GM12878 (cell line): ENCODE measurements around the gene C1orf87. TPM values are rescaled to one million over a fixed set of nuclear protein-coding genes. Genes with fewer than 3 reads are reported as not detected.

ENCODE experiments used
- ATAC-seq: fragments of 200-7000 bp; cut with Tn5 transposase; 3 replicates; pipeline ENCODE4 v1.9.1; 2020; ENCODE audit warnings: mild to moderate bottlenecking, moderate library complexity
- BruUV-seq: library from RNA; stranded (reverse); fragments of 400-500 nt; replicated peaks from 2 replicates; lab custom pipeline; 2021; lab: Mats Ljungman, UMichigan
- CTCF ChIA-PET: fragments of 300-600 bp; sonication (Branson Sonifier 250); formaldehyde crosslinking; extraction: SDS; loops from one replicate; lab custom pipeline; 2021; ENCODE audit warnings: inconsistent platforms; lab: Yijun Ruan, JAX
- POLR2A ChIA-PET: fragments of 350-600 bp; formaldehyde crosslinking; extraction: SDS; loops from one replicate; lab custom pipeline; 2021; ENCODE audit warnings: inconsistent platforms; lab: Charles Lee
- RAD21 ChIA-PET: fragments of 300-600 bp; sonication (Branson Sonifier 250); formaldehyde crosslinking; loops from one replicate; lab custom pipeline; 2023; ENCODE audit warnings: antibody characterized with exemption; ENCODE audit not compliant: unreplicated experiment; lab: Charles Lee
- SMC1A ChIA-PET: fragments of 300-600 bp; sonication (Branson Sonifier 250); formaldehyde crosslinking; loops from one replicate; lab custom pipeline; 2023; ENCODE audit not compliant: unreplicated experiment, uncharacterized antibody; lab: Charles Lee
- DNase-seq: peaks from one replicate; pipeline ENCODE4 v3.0.0-alpha.2; 2011; ENCODE audit warnings: low read depth, low spot score
- FAIRE-seq: peaks from 3 replicates; lab custom pipeline; 2011; peaks lifted over from hg19 to GRCh38; lab: Jason Lieb, UNC
- H2AFZ ChIP-seq: 2 replicates; pipeline ENCODE4 v1.6.0; 2011; ENCODE audit warnings: low read depth, low read length, control low read depth; ENCODE audit not compliant: control insufficient read depth
- H3K27ac ChIP-seq: 2 replicates; pipeline ENCODE4 v1.5.1; 2011; ENCODE audit warnings: control low read depth; ENCODE audit not compliant: control insufficient read depth, insufficient read depth
- H3K27me3 ChIP-seq, 2 experiments: replicated peaks in 1 of 2; 2 replicates each; pipeline versions ENCODE4 v1.6.0 to v1.6.1; 2011; ENCODE audit warnings: low read length in 1 of 2; ENCODE audit not compliant: control insufficient read depth in 2 of 2, insufficient read depth in 2 of 2
- H3K36me3 ChIP-seq, 2 experiments: 2 replicates each; pipeline ENCODE4 v1.5.1; 2011; ENCODE audit warnings: low read length in 1 of 2; ENCODE audit not compliant: control insufficient read depth in 2 of 2, insufficient read depth in 2 of 2
- H3K4me1 ChIP-seq: 2 replicates; pipeline ENCODE4 v1.6.1; 2011; ENCODE audit warnings: mild to moderate bottlenecking, low read length, moderate library complexity, mixed read lengths; ENCODE audit not compliant: control insufficient read depth, insufficient read depth
- H3K4me2 ChIP-seq: 2 replicates; pipeline ENCODE4 v1.6.0; 2011; ENCODE audit warnings: control low read depth; ENCODE audit not compliant: control insufficient read depth, insufficient read depth
- H3K4me3 ChIP-seq: fragments of 200-600 bp; sonication (generic); 2 replicates; pipeline ENCODE4 v1.5.1; 2016
- H3K79me2 ChIP-seq: 2 replicates; pipeline ENCODE4 v1.6.0; 2011; ENCODE audit warnings: low read length; ENCODE audit not compliant: control insufficient read depth, insufficient read depth
- H3K9ac ChIP-seq: 2 replicates; pipeline ENCODE4 v1.8.0; 2011; ENCODE audit warnings: low read length, control low read depth, mixed read lengths; ENCODE audit not compliant: control insufficient read depth, insufficient read depth
- H3K9me3 ChIP-seq: replicated peaks from 3 replicates; pipeline ENCODE4 v1.5.1; 2011; ENCODE audit warnings: mild to moderate bottlenecking, low read length; ENCODE audit not compliant: control insufficient read depth, insufficient read depth
- H4K20me1 ChIP-seq: 2 replicates; pipeline ENCODE4 v1.6.0; 2011; ENCODE audit not compliant: control insufficient read depth, insufficient read depth
- BHLHE40 ChIP-seq, 2 experiments: fragments of 450-650 bp in 1 of 2; IDR thresholded peaks; 2 replicates each; pipeline ENCODE4 v1.6.1; 2011 to 2017; ENCODE audit warnings: low read depth in 2 of 2, borderline replicate concordance in 1 of 2, improper control_type of control experiment in 1 of 2, low read length in 1 of 2, mild to moderate bottlenecking in 1 of 2
- IRF4 ChIP-seq: IDR thresholded peaks from 2 replicates; pipeline ENCODE4 v1.6.1; 2011; ENCODE audit warnings: low read depth, low read length
- POLR2AphosphoS2 ChIP-seq: IDR thresholded peaks from 2 replicates; pipeline ENCODE4 v1.6.1; 2011; ENCODE audit warnings: low read depth, mild to moderate bottlenecking, low read length, improper control_type of control experiment, moderate library complexity
- YBX1 ChIP-seq: fragments of 450-650 bp; IDR thresholded peaks from 2 replicates; pipeline ENCODE4 v1.6.1; 2016; ENCODE audit warnings: antibody characterized with exemption
- ZNF207 ChIP-seq: fragments of 450-650 bp; IDR thresholded peaks from 2 replicates; pipeline ENCODE4 v1.6.1; 2014; ENCODE audit warnings: antibody characterized with exemption, mild to moderate bottlenecking, borderline replicate concordance
- WGBS: methylation state at CpG from one replicate; pipeline ENCODE4 v1.1.6; 2016; ENCODE audit warnings: low lambda C conversion rate; ENCODE audit not compliant: insufficient replicate concordance, insufficient coverage; ENCODE audit errors: missing lambda C conversion rate; 5-methylcytosine and 5-hydroxymethylcytosine counted together
- in situ Hi-C: fragments of 300-500 bp; cut with MboI; formaldehyde crosslinking; loops from 9 replicates; pipeline ENCODE4 v1.14.3; 2018; ENCODE audit warnings: mixed read lengths
- intact Hi-C: fragments of 100-400 bp; cut with micrococcal nuclease; formaldehyde crosslinking; loops from one replicate; pipeline ENCODE4 v1.14.2; 2022; ENCODE audit not compliant: unreplicated experiment
- polyA plus RNA-seq, 11 experiments: library from polyadenylated mRNA; depleted of rRNA in 4 of 11; unstranded in 6 of 11; stranded (reverse) in 5 of 11; fragments of >200 nt; fragmentation: Nextera tagmentation in 4 of 11; fragmentation: Illumina TruSeq in 1 of 11; extraction: Ambion mirVana in 4 of 11; extraction: Trizol in 1 of 11; gene quantifications; 1 replicate in 1 of 11; 2 replicates in 10 of 11; pipeline versions ENCODE4 v1.2.1 to v1.2.3, GENCODE V29; 2011 to 2016; ENCODE audit warnings: inconsistent platforms in 2 of 11, missing spikeins in 2 of 11, low read depth in 1 of 11
- total RNA-seq, 4 experiments: library from RNA; depleted of rRNA in 3 of 4; stranded (reverse); fragments of >200 nt in 3 of 4; fragmentation: Illumina TruSeq in 1 of 4; extraction: Trizol in 1 of 4; gene quantifications; 2 replicates each; pipeline versions ENCODE4 v1.2.1 to v1.2.3, GENCODE V29; 2013 to 2021

The C1orf87 gene
- total and polyA plus RNA-seq, 10 of the 15 experiments (the other 5 are each of a cell fraction or from before 2014, with no cell fraction given): not detected

DNA sequence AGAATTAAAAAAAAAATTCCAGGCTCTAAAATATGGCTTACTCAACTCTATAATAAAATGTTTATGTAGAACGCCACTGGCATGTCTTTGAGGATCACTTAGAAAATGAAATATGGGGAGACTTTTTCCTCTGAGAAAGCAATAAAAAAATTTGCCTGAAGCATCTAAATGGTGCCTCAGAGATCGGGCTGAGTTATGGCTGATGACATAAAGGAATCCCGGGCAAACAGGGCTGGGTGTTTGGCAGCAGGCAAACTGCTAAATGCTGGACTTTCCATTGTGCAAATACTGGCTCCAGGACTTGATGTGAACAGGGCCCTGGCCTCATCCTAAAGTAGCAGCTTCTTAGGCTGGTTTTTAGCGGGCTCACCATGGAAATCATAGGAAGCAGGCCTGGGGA lies 44.5 kb upstream of the C1orf87 start:
- no peaks in the 10 kb centered on the region for H3K4me1 ChIP-seq
- in situ Hi-C loops: no loop called here
- FAIRE-seq: no peak
- H3K4me3 ChIP-seq: no peak overlapping the region
- no peaks in the 10 kb centered on the region for H3K79me2 ChIP-seq
- no peaks in the 10 kb centered on the region for H3K36me3 ChIP-seq
- no peak for DNase-seq
- ChIA-PET POLR2A (no interaction called here), RAD21 (no interaction called here), SMC1A (no interaction called here), CTCF (no interaction called here)
- H3K4me2 ChIP-seq: no peak overlapping the region
- no peak for TF ChIP-seq POLR2AphosphoS2
- H3K9me3 ChIP-seq: no peaks in the 10 kb centered on the region
- no peaks in the 10 kb centered on the region for H4K20me1 ChIP-seq
- no peak for ATAC-seq
- no peaks in the 10 kb centered on the region for H3K27me3 ChIP-seq
- H3K9ac ChIP-seq: no peak overlapping the region
- intact Hi-C loops: no loop called here
- no peak overlapping the region for H3K27ac ChIP-seq
- H2AFZ ChIP-seq: no peak overlapping the region
- WGBS: 4% methylated on average over 4 of the region's 4 CpGs
- no TSS peak for BruUV-seq

DNA sequence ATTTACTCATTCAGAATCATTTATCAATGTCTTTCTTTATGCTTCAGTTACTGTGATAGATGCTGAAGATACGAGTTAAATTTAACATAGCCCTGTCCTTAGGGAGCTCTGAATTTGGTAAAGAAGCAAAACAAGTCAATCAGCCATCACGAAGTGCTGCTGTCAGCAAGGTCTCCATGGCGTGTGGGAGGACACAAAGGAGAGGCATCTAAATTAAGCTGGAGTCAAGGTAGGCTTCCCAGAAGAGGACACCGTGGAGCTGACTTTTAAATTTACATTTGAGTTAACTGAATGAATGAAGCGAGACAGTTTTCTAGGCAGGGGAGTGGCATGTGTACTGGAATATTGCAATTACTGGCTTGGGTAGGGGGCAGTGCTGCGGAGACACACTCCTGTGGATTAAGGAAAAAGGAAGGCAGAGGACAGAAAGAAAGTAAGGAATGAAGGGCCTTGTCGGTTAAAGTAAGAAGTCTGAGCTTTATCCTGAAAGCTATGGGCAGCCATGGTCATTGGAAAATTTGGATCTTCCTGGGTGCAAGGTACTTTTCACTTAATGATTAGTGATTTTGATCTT lies 41.3 kb upstream of the C1orf87 start:
- H3K79me2 ChIP-seq: no peaks in the 10 kb centered on the region
- no peak overlapping the region for H3K27ac ChIP-seq
- H3K4me2 ChIP-seq: no peak overlapping the region
- in situ Hi-C loops: no loop called here
- no peaks in the 10 kb centered on the region for H3K4me1 ChIP-seq
- no peaks in the 10 kb centered on the region for H3K9me3 ChIP-seq
- ChIA-PET RAD21 (no interaction called here), CTCF (interaction anchor here (0.7 kb wide), 1 partner anchor 929 kb away, joined by 3 read pairs; no protein-coding TSS in a partner anchor), POLR2A (interaction anchor here (0.6 kb wide), 1 partner anchor 140 kb away, joined by 3 read pairs; no protein-coding TSS in a partner anchor), SMC1A (interaction anchor here (0.7 kb wide), 1 partner anchor 8 kb away, joined by 3 read pairs; no protein-coding TSS in a partner anchor)
- WGBS: 12% methylated on average over 7 of the region's 7 CpGs
- no peaks in the 10 kb centered on the region for H3K36me3 ChIP-seq
- no peaks in the 10 kb centered on the region for H3K27me3 ChIP-seq
- BruUV-seq: no TSS peak
- no peak for TF ChIP-seq IRF4
- no peak for TF ChIP-seq ZNF207
- TF ChIP-seq BHLHE40 (IDR thresholded peaks at IDR 0.05; ENCODE audit: borderline replicate concordance in 1 of 2, low read depth in 2 of 2, low read length in 1 of 2): no peak
- TF ChIP-seq YBX1: no peak
- DNase-seq (no peak), FAIRE-seq (no peak), ATAC-seq (no peak)
- no peak overlapping the region for H2AFZ ChIP-seq
- no peak overlapping the region for H3K9ac ChIP-seq
- intact Hi-C loops: no loop called here
- no peaks in the 10 kb centered on the region for H4K20me1 ChIP-seq
- no peak overlapping the region for H3K4me3 ChIP-seq
